CD4-positive, alpha-beta memory T cell (primary cell): ENCODE data around the gene CLCN2. TPM values are rescaled to one million over a fixed set of nuclear protein-coding genes. Genes with fewer than 3 reads are reported as not detected.

ENCODE experiments used
- CTCF ChIA-PET: fragments of 350-600 bp; sonication (Branson Sonifier 250); formaldehyde crosslinking; loops from one replicate; lab custom pipeline; 2021; ENCODE audit warnings: inconsistent platforms; ENCODE audit not compliant: partially characterized antibody; lab: Charles Lee
- POLR2A ChIA-PET: fragments of 350-600 bp; sonication (Branson Sonifier 250); formaldehyde crosslinking; loops from one replicate; lab custom pipeline; 2021; ENCODE audit not compliant: partially characterized antibody; lab: Charles Lee
- DNase-seq, 5 donors: peaks; one replicate each; pipeline versions ENCODE4 v3.0.0 to v3.0.0-alpha.2; 2020 to 2022; ENCODE audit warnings: mixed read lengths in 1 of 5
- H3K27ac ChIP-seq: one replicate; pipeline ENCODE4 v1.7.0; 2013; ENCODE audit warnings: low read depth, low read length
- H3K27me3 ChIP-seq: 2 replicates; pipeline ENCODE4 v1.7.0; 2013; ENCODE audit warnings: mild to moderate bottlenecking, low read length, moderate library complexity; ENCODE audit not compliant: insufficient read depth
- H3K36me3 ChIP-seq: 2 replicates; pipeline ENCODE4 v1.7.0; 2013; ENCODE audit warnings: mild to moderate bottlenecking, low read length, moderate library complexity; ENCODE audit not compliant: insufficient read depth
- H3K4me1 ChIP-seq: 2 replicates; pipeline ENCODE4 v1.7.0; 2013; ENCODE audit warnings: mild to moderate bottlenecking, low read length, moderate library complexity; ENCODE audit not compliant: insufficient read depth
- H3K4me3 ChIP-seq, 2 donors: one replicate each; pipeline ENCODE4 v1.7.0; 2013; ENCODE audit warnings: low read length in 2 of 2, mild to moderate bottlenecking in 1 of 2
- H3K9me3 ChIP-seq, 2 donors: one replicate each; pipeline ENCODE4 v1.7.0; 2013; ENCODE audit warnings: low read length in 2 of 2, control low read depth in 1 of 2; ENCODE audit not compliant: control insufficient read depth in 1 of 2
- H3K27ac Mint-ChIP-seq, 7 donors: one replicate each; pipeline ENCODE4 v1.8.0; 2020 to 2021; ENCODE audit warnings: mixed read lengths in 7 of 7, mild to moderate bottlenecking in 6 of 7, inconsistent platforms in 3 of 7, moderate library complexity in 3 of 7
- H3K27me3 Mint-ChIP-seq, 2 donors: one replicate each; pipeline ENCODE4 v1.8.0; 2020 to 2021; ENCODE audit warnings: mixed read lengths in 2 of 2
- H3K36me3 Mint-ChIP-seq, 2 donors: one replicate each; pipeline ENCODE4 v1.8.0; 2020 to 2021; ENCODE audit warnings: mixed read lengths in 2 of 2, inconsistent platforms in 1 of 2, mild to moderate bottlenecking in 1 of 2
- H3K4me1 Mint-ChIP-seq, 4 donors: one replicate each; pipeline ENCODE4 v1.8.0; 2020 to 2021; ENCODE audit warnings: mixed read lengths in 4 of 4, mild to moderate bottlenecking in 1 of 4
- H3K4me3 Mint-ChIP-seq, 8 donors: one replicate each; pipeline ENCODE4 v1.8.0; 2020 to 2021; ENCODE audit warnings: mixed read lengths in 8 of 8, mild to moderate bottlenecking in 7 of 8, moderate library complexity in 6 of 8, inconsistent platforms in 3 of 8
- H3K9me3 Mint-ChIP-seq, 8 donors: one replicate each; pipeline ENCODE4 v1.8.0; 2020 to 2021; ENCODE audit warnings: mixed read lengths in 8 of 8, mild to moderate bottlenecking in 5 of 8, inconsistent platforms in 3 of 8, moderate library complexity in 1 of 8
- intact Hi-C: fragments of 100-400 bp; cut with micrococcal nuclease; formaldehyde crosslinking; loops from one replicate; pipeline ENCODE4 v1.15.1; 2023
- polyA plus RNA-seq, 2 donors: library from polyadenylated mRNA; unstranded; fragments of 300-500 nt; fragmentation: Illumina TruSeq; gene quantifications; one replicate each; pipeline ENCODE4 v1.2.3, GENCODE V29; 2021
- total RNA-seq, 2 experiments: library from RNA; stranded (reverse); gene quantifications; one replicate each; pipeline ENCODE4 v1.2.3, GENCODE V29; 2021

Gene CLCN2
- total and polyA plus RNA-seq, 4 experiments from 2014 or later, result 0.24 to 5.4 (median 2.1) TPM

DNA sequence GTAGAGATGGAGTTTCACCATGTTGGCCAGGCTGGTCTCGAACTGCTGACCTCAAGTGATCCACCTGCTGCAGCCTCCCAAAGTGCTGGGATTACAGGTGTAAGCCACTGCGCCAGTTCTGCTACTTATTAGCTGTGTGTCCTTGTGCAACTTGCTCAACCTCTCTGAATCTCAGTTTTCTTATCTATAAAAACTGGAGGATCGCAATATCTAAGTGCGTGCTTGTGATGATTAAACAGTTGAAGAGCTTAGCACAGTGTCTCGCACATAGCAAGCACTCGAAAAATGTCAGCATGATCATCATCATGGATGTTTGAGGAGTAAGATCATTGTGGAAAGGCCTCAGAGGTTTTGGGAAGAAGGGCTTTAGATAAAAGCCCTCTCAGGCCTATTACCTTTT, 10.8 kb downstream of the CLCN2 start:
- no peak overlapping the region for H3K27ac ChIP-seq
- CTCF ChIA-PET, result interaction anchor here (0.9 to 2.3 kb wide), 4 partner anchors 20 to 191 kb away, joined by 3 to 12 read pairs (median 4); no protein-coding TSS in a partner anchor
- no peaks in the 10 kb centered on the region for H3K9me3 Mint-ChIP-seq
- H3K36me3 Mint-ChIP-seq, result peaks cover 1 to 3% of the 10 kb centered on the region in 2 donors
- no peaks in the 10 kb centered on the region for H3K27me3 Mint-ChIP-seq
- no peaks in the 10 kb centered on the region for H3K9me3 ChIP-seq
- no peaks in the 10 kb centered on the region for H3K36me3 ChIP-seq
- DNase-seq, result no peak
- H3K4me1 Mint-ChIP-seq, result peaks cover 0 to 5% (median under 1%) of the 10 kb centered on the region in 4 donors
- H3K4me1 ChIP-seq, result peaks cover 10% of the 10 kb centered on the region
- POLR2A ChIA-PET, result no interaction called here
- intact Hi-C loops, result loop anchor here (5.0 kb wide), 1 partner anchor 117 kb away; no protein-coding TSS in a partner anchor
- H3K27me3 ChIP-seq, result no peaks in the 10 kb centered on the region
- H3K4me3 ChIP-seq, result no peak overlapping the region
- H3K27ac Mint-ChIP-seq, result peak overlapping the region in 1 of 7 donors; percentile 29
- no peak overlapping the region for H3K4me3 Mint-ChIP-seq

DNA sequence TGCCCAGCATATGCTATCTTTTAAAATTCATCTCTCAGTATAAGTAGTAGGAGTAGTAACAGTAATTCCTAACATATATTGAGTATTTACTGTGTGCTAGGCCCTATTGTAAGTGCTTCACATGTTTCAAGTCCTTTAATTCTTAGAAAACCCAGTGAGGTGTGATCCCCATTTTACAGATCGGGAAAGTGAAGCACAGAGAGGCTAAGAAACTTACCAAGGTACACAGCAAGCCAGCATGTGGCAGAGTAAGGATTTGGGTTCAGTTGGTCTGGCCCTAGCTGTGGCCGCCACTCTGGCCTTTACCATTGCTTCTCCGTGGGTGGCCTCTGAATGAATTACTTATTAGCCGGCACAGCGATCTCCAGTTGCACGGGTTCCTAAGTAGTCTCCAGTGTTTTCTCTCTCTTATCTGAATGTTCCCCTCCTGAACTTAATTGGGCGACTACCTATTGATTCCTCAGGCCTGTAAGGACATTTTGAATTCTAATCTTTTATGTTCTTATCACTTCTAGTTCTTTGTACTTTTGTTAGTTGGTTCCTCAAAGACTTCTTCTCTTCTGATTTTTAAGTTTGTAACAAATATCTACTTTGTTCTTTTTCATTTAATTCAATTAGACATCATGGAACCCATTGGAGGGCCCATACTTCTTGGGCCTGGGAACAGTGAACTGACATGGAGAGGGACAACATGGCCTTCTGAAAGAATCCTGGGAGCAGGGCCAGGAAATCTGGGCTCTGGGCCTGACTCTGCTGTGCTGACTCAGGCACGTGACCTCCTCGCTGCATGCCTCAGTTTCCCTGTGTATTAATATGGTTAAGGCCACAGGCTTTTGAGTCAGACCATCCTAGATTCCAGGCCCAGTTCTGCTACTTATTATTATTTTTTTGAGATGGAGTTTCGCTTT, 11.6 kb downstream of the CLCN2 start:
- H3K4me3 ChIP-seq, result no peak overlapping the region
- no peak for DNase-seq
- H3K27ac ChIP-seq, result no peak overlapping the region
- ChIA-PET CTCF (interaction anchor here (1.3 to 1.6 kb wide), 2 partner anchors 20 to 22 kb away, joined by 3 to 5 read pairs; no protein-coding TSS in a partner anchor), POLR2A (no interaction called here)
- Mint-ChIP-seq H3K9me3 (no peaks in the 10 kb centered on the region), H3K4me1 (peaks cover 0 to 5% (median 2%) of the 10 kb centered on the region in 4 donors), H3K27me3 (no peaks in the 10 kb centered on the region), H3K27ac (peak overlapping the region in 2 of 7 donors; percentile 36 to 72), H3K36me3 (peaks cover 0 to 6% of the 10 kb centered on the region in 2 donors), H3K4me3 (no peak overlapping the region)
- H3K36me3 ChIP-seq, result no peaks in the 10 kb centered on the region
- H3K9me3 ChIP-seq, result no peaks in the 10 kb centered on the region
- peaks cover 10% of the 10 kb centered on the region for H3K4me1 ChIP-seq
- H3K27me3 ChIP-seq, result no peaks in the 10 kb centered on the region
- intact Hi-C loops, result loop anchor here (5.0 kb wide), 1 partner anchor 117 kb away; no protein-coding TSS in a partner anchor

DNA sequence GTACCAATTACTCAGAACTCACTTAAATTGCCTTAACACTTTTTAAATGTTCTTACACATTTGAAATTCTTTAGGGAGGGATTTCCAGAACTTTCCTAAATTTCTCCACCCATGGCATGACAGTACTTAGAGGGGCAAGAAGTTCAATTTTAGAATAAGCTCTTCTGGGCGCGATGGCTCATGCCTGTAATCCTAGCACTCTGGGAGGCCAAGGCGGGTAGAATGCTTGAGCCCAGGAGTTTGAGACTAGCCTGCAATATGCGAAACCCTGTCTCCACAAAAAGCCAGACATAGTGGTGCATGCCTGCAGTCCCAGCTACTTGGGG, 13.4 kb downstream of the CLCN2 start:
- no peaks in the 10 kb centered on the region for H3K27me3 Mint-ChIP-seq
- no peak overlapping the region for H3K27ac ChIP-seq
- H3K27me3 ChIP-seq, result no peaks in the 10 kb centered on the region
- H3K4me1 Mint-ChIP-seq, result peaks cover 0 to 3% (median 0%) of the 10 kb centered on the region in 4 donors
- no peaks in the 10 kb centered on the region for H3K36me3 ChIP-seq
- peaks cover 0 to 8% of the 10 kb centered on the region in 2 donors for H3K36me3 Mint-ChIP-seq
- H3K27ac Mint-ChIP-seq, result no peak overlapping the region
- ChIA-PET CTCF (interaction anchor here (0.6 to 1.3 kb wide), 2 partner anchors 24 to 453 kb away, joined by 3 to 6 read pairs; no protein-coding TSS in a partner anchor), POLR2A (interaction anchor here (0.6 kb wide), 1 partner anchor 14 kb away, joined by 3 read pairs; the partner anchor contains the start of genes CLCN2 and POLR2H)
- intact Hi-C loops, result no loop called here
- H3K4me3 Mint-ChIP-seq, result no peak overlapping the region
- H3K4me3 ChIP-seq, result no peak overlapping the region
- no peaks in the 10 kb centered on the region for H3K9me3 ChIP-seq
- no peaks in the 10 kb centered on the region for H3K9me3 Mint-ChIP-seq
- no peak for DNase-seq
- no peaks in the 10 kb centered on the region for H3K4me1 ChIP-seq

DNA sequence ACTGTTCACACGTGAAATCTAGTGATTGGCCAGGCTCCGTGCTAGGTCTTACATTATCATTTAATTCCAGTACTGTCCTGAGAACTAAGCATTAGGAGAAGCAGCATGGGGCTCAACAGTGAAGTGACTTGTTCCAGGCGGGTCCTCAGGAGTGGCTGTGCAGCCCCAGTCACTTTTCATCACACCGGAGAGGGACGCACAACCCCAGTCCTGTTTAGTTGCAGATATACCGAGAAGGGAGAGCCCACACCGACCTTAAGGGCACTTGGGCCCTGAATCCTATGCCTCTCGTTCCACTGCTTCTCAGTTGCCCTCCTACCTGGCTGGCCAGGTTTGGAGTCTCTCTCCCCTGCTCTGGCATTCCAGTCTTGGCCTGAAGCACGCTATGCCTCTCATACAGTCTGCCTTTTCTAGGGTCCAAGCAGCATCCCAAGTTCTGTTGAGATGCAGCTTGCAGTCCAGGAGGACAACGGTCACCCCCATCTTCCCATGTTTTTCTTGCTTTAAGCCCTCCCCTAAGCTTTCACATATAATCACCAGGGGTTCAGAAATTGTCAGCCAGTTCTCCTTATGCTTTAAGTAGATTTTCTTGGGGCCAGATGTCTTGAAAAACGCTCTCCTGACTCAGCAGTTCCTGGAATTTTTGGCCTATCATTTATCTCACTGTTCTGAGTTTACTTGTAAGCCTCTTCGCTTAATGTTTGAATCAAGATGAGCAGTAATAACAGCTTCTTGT, 13.9 kb downstream of the CLCN2 start:
- no peak overlapping the region for H3K27ac ChIP-seq
- no peak overlapping the region for H3K4me3 Mint-ChIP-seq
- H3K4me3 ChIP-seq, result no peak overlapping the region
- ChIA-PET POLR2A (no interaction called here), CTCF (interaction anchor here (1.3 kb wide), 1 partner anchor 24 kb away, joined by 6 read pairs; no protein-coding TSS in a partner anchor)
- no peaks in the 10 kb centered on the region for H3K27me3 Mint-ChIP-seq
- no peaks in the 10 kb centered on the region for H3K4me1 ChIP-seq
- H3K9me3 ChIP-seq, result no peaks in the 10 kb centered on the region
- H3K36me3 Mint-ChIP-seq, result peaks cover 3 to 11% of the 10 kb centered on the region in 2 donors
- H3K27ac Mint-ChIP-seq, result no peak overlapping the region
- H3K9me3 Mint-ChIP-seq, result no peaks in the 10 kb centered on the region
- H3K27me3 ChIP-seq, result no peaks in the 10 kb centered on the region
- intact Hi-C loops, result no loop called here
- H3K4me1 Mint-ChIP-seq, result peaks cover 0 to 3% (median 0%) of the 10 kb centered on the region in 4 donors
- DNase-seq, result no peak
- peaks cover 3% of the 10 kb centered on the region for H3K36me3 ChIP-seq

DNA sequence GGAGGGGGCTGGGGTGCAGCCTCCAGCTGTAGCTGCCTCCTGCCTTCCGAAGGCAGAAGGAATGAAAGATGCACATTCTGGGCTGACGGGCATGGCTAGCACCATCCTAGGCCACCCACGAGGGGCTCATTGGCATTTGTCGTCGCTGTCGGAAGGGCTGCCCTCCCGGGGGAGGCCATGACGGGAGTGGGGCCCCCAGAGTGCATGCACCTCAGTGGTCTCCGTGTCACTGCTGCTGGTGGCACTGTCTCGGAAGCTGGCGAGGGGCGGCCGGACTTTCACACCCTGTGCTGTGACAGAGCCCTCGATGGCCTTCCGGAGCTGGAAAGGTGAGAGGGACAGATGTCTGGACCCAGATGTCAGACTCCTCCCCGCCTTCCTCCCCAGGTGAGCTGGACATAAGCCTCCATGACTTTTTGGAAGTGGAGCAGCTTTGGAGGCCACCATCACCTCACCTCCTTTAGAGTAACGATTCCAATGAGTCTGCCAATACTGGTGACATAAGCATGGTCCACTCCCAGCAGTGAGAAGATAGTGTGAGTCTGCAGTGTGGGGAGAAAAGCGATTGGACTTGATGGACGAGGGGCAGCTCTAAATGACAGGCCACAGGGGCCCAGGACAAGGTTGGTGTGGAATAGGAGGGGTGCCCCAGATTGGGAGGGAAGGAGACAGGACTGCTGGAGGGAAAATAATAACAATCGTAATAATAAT, 14.8 kb downstream of the CLCN2 start:
- peaks cover 0 to 4% (median 0%) of the 10 kb centered on the region in 4 donors for H3K4me1 Mint-ChIP-seq
- peaks cover 3% of the 10 kb centered on the region for H3K36me3 ChIP-seq
- H3K9me3 ChIP-seq, result no peaks in the 10 kb centered on the region
- H3K27me3 ChIP-seq, result no peaks in the 10 kb centered on the region
- H3K4me3 Mint-ChIP-seq, result no peak overlapping the region
- no peak overlapping the region for H3K27ac ChIP-seq
- no peak overlapping the region for H3K27ac Mint-ChIP-seq
- intact Hi-C loops, result no loop called here
- ChIA-PET CTCF (no interaction called here), POLR2A (no interaction called here)
- no peaks in the 10 kb centered on the region for H3K27me3 Mint-ChIP-seq
- no peaks in the 10 kb centered on the region for H3K9me3 Mint-ChIP-seq
- H3K36me3 Mint-ChIP-seq, result peaks cover 4 to 11% of the 10 kb centered on the region in 2 donors
- no peak overlapping the region for H3K4me3 ChIP-seq
- no peaks in the 10 kb centered on the region for H3K4me1 ChIP-seq
- no peak for DNase-seq

DNA sequence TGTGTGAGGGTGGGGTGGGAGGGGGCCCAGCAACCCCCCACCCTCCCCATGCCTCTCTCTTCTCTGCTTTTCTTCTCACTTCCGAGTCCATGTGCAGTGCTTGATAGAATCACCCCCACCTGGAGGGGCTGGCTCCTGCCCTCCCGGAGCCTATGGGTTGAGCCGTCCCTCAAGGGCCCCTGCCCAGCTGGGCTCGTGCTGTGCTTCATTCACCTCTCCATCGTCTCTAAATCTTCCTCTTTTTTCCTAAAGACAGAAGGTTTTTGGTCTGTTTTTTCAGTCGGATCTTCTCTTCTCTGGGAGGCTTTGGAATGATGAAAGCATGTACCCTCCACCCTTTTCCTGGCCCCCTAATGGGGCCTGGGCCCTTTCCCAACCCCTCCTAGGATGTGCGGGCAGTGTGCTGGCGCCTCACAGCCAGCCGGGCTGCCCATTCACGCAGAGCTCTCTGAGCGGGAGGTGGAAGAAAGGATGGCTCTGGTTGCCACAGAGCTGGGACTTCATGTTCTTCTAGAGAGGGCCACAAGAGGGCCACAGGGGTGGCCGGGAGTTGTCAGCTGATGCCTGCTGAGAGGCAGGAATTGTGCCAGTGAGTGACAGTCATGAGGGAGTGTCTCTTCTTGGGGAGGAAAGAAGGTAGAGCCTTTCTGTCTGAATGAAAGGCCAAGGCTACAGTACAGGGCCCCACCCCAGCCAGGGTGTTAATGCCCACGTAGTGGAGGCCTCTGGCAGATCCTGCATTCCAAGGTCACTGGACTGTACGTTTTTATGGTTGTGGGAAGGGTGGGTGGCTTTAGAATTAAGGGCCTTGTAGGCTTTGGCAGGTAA, 15.9 kb downstream of the CLCN2 start:
- Histone ChIP-seq H3K9me3 (no peaks in the 10 kb centered on the region), H3K27me3 (no peaks in the 10 kb centered on the region), H3K4me1 (no peaks in the 10 kb centered on the region), H3K27ac (no peak overlapping the region), H3K36me3 (peaks cover 3% of the 10 kb centered on the region), H3K4me3 (no peak overlapping the region)
- intact Hi-C loops, result no loop called here
- H3K4me3 Mint-ChIP-seq, result no peak overlapping the region
- peaks cover 4 to 13% of the 10 kb centered on the region in 2 donors for H3K36me3 Mint-ChIP-seq
- H3K4me1 Mint-ChIP-seq, result peaks cover 0 to 15% (median under 1%) of the 10 kb centered on the region in 4 donors
- DNase-seq, result no peak
- peak overlapping the region in 1 of 7 donors; percentile 2 for H3K27ac Mint-ChIP-seq
- no peaks in the 10 kb centered on the region for H3K27me3 Mint-ChIP-seq
- ChIA-PET CTCF (no interaction called here), POLR2A (no interaction called here)
- H3K9me3 Mint-ChIP-seq, result no peaks in the 10 kb centered on the region
